CD14-positive monocyte (primary cell): ENCODE results near the gene PDE6B. TPM values are rescaled to one million over a fixed set of nuclear protein-coding genes. Genes with fewer than 3 reads are reported as not detected.

Experiments used
- DNase-seq, 3 donors: peaks; one replicate each; pipeline ENCODE4 v3.0.0-alpha.2; 2011 to 2022
- H2AFZ ChIP-seq: 2 replicates; pipeline ENCODE4 v1.6.0; 2012; ENCODE audit warnings: mild to moderate bottlenecking, low read depth, low read length, inconsistent platforms; ENCODE audit not compliant: insufficient read depth, poor library complexity, severe bottlenecking
- H3K27ac ChIP-seq, 2 donors: 1 replicate in 1 of 2; 2 replicates in 1 of 2; pipeline ENCODE4 v1.5.1; 2012 to 2013; ENCODE audit warnings: low read length in 2 of 2, control low read depth in 1 of 2, inconsistent platforms in 1 of 2, low read depth in 1 of 2, mild to moderate bottlenecking in 1 of 2
- H3K27me3 ChIP-seq, 2 donors: one replicate each; pipeline versions ENCODE4 v1.6.0 to v1.6.1; 2011 to 2013; ENCODE audit warnings: low read length in 2 of 2; ENCODE audit not compliant: control insufficient read depth in 2 of 2, insufficient read depth in 2 of 2
- H3K36me3 ChIP-seq, 2 donors: replicated peaks in 1 of 2; 1 replicate in 1 of 2; 2 replicates in 1 of 2; pipeline versions ENCODE4 v1.5.1 to v1.6.1; 2012 to 2013; ENCODE audit warnings: low read length in 2 of 2, control low read depth in 1 of 2, inconsistent platforms in 1 of 2, mild to moderate bottlenecking in 1 of 2; ENCODE audit not compliant: insufficient read depth in 2 of 2, control insufficient read depth in 1 of 2
- H3K4me1 ChIP-seq, 2 donors: 1 replicate in 1 of 2; 2 replicates in 1 of 2; pipeline versions ENCODE4 v1.5.1 to v1.6.1; 2012 to 2013; ENCODE audit warnings: low read length in 2 of 2, control low read depth in 1 of 2, inconsistent platforms in 1 of 2, mild to moderate bottlenecking in 1 of 2, moderate library complexity in 1 of 2; ENCODE audit not compliant: insufficient read depth in 2 of 2, control insufficient read depth in 1 of 2
- H3K4me2 ChIP-seq: replicated peaks from 2 replicates; pipeline ENCODE3; 2012; ENCODE audit warnings: low read length, moderate library complexity, mild to moderate bottlenecking; ENCODE audit not compliant: poor library complexity, severe bottlenecking; ENCODE audit errors: extremely low read depth
- H3K4me3 ChIP-seq, 3 experiments: fragments of 200-600 bp in 1 of 3; sonication (generic) in 1 of 3; replicated peaks in 1 of 3; 1 replicate in 2 of 3; 2 replicates in 1 of 3; pipeline ENCODE4 v1.5.1; 2011 to 2013; ENCODE audit warnings: low read length in 3 of 3, mild to moderate bottlenecking in 3 of 3, control low read depth in 2 of 3, low read depth in 2 of 3, inconsistent platforms in 1 of 3, moderate library complexity in 1 of 3
- H3K79me2 ChIP-seq: 2 replicates; pipeline ENCODE4 v1.6.0; 2012; ENCODE audit warnings: mild to moderate bottlenecking, control low read depth, inconsistent platforms, low read length, moderate library complexity; ENCODE audit not compliant: insufficient read depth
- H3K9ac ChIP-seq: 2 replicates; pipeline ENCODE4 v1.6.0; 2017; ENCODE audit warnings: low read length, mild to moderate bottlenecking; ENCODE audit not compliant: insufficient read depth, poor library complexity, severe bottlenecking
- H3K9me3 ChIP-seq, 2 donors: replicated peaks in 1 of 2; 1 replicate in 1 of 2; 2 replicates in 1 of 2; pipeline versions ENCODE4 v1.5.1 to v1.6.1; 2012 to 2013; ENCODE audit warnings: low read length in 2 of 2, control low read depth in 1 of 2; ENCODE audit not compliant: control insufficient read depth in 1 of 2, insufficient read depth in 1 of 2
- H4K20me1 ChIP-seq: 2 replicates; pipeline ENCODE4 v1.6.0; 2012; ENCODE audit warnings: mild to moderate bottlenecking, low read length, control low read depth, moderate library complexity; ENCODE audit not compliant: insufficient read depth
- H3K27ac Mint-ChIP-seq, 7 donors: one replicate each; pipeline ENCODE4 v1.8.0; 2020; ENCODE audit warnings: mild to moderate bottlenecking in 7 of 7, mixed read lengths in 7 of 7, moderate library complexity in 6 of 7, inconsistent platforms in 2 of 7
- H3K27me3 Mint-ChIP-seq, 3 donors: one replicate each; pipeline ENCODE4 v1.8.0; 2021 to 2022; ENCODE audit warnings: low read depth in 3 of 3, mild to moderate bottlenecking in 3 of 3, mixed read lengths in 3 of 3, moderate library complexity in 3 of 3, inconsistent platforms in 1 of 3
- H3K36me3 Mint-ChIP-seq, 2 donors: one replicate each; pipeline ENCODE4 v1.8.0; 2020; ENCODE audit warnings: mixed read lengths in 2 of 2, inconsistent platforms in 1 of 2, mild to moderate bottlenecking in 1 of 2
- H3K4me1 Mint-ChIP-seq: one replicate; pipeline ENCODE4 v1.8.0; 2020; ENCODE audit warnings: mild to moderate bottlenecking, mixed read lengths
- H3K4me3 Mint-ChIP-seq, 2 donors: one replicate each; pipeline ENCODE4 v1.8.0; 2020; ENCODE audit warnings: mild to moderate bottlenecking in 2 of 2, mixed read lengths in 2 of 2, moderate library complexity in 1 of 2
- H3K9me3 Mint-ChIP-seq, 7 donors: one replicate each; pipeline ENCODE4 v1.8.0; 2020 to 2022; ENCODE audit warnings: mixed read lengths in 7 of 7, mild to moderate bottlenecking in 6 of 7, moderate library complexity in 6 of 7, inconsistent platforms in 2 of 7
- CTCF ChIP-seq: fragments of 200-600 bp; IDR thresholded peaks from one replicate; pipeline ENCODE4 v1.8.0; 2022; ENCODE audit warnings: antibody characterized with exemption, mild to moderate bottlenecking
- WGBS: methylation state at CpG from one replicate; pipeline ENCODE4 v1.1.5; 2013; ENCODE audit warnings: missing lambda C conversion rate; ENCODE audit not compliant: insufficient coverage; 5-methylcytosine and 5-hydroxymethylcytosine counted together
- intact Hi-C, 2 donors: fragments of 100-400 bp; cut with micrococcal nuclease; formaldehyde crosslinking; loops; one replicate each; pipeline versions ENCODE4 v1.15.0 to v1.15.1; 2023
- polyA plus RNA-seq, 3 donors: library from polyadenylated mRNA; depleted of rRNA in 1 of 3; unstranded in 2 of 3; stranded (reverse) in 1 of 3; fragments of 300-500 nt in 2 of 3; fragments of >200 nt in 1 of 3; fragmentation: Illumina TruSeq in 2 of 3; gene quantifications; 1 replicate in 2 of 3; 2 replicates in 1 of 3; pipeline ENCODE4 v1.2.3, GENCODE V29; 2012 to 2021

Gene PDE6B
- polyA plus RNA-seq, 3 donors = 3.7 to 6.3 (median 4.6) TPM

GRCh38 chr4:683247-683897 lies 58.0 kb downstream of the PDE6B start:
- peaks cover 42% of the 10 kb centered on the region for H3K4me1 Mint-ChIP-seq
- no peak for DNase-seq
- H3K36me3 Mint-ChIP-seq = peaks cover 12 to 23% of the 10 kb centered on the region in 2 donors
- no peak overlapping the region for H3K4me3 ChIP-seq
- intact Hi-C loops = loop anchor here in 1 of 2 donors (5.0 to 10.0 kb wide), 2 partner anchors 99 to 349 kb away; partner anchors contain the start of gene ZNF141
- peak overlapping the region in 2 of 7 donors; percentile 33 to 48 for H3K27ac Mint-ChIP-seq
- peaks cover 0 to 2% (median 0%) of the 10 kb centered on the region in 7 donors for H3K9me3 Mint-ChIP-seq
- no peak overlapping the region for H3K4me2 ChIP-seq
- peaks cover 5 to 19% (median 8%) of the 10 kb centered on the region in 3 donors for H3K27me3 Mint-ChIP-seq
- no peak overlapping the region for H2AFZ ChIP-seq
- peaks cover 4 to 18% of the 10 kb centered on the region in 2 donors for H3K36me3 ChIP-seq
- no peak for TF ChIP-seq CTCF
- H3K4me1 ChIP-seq = peaks cover 43 to 50% of the 10 kb centered on the region in 2 donors
- no peaks in the 10 kb centered on the region for H3K9me3 ChIP-seq
- no peak overlapping the region for H3K4me3 Mint-ChIP-seq
- peaks cover 45% of the 10 kb centered on the region for H4K20me1 ChIP-seq
- H3K27ac ChIP-seq = peak overlapping the region in 1 of 2 donors; percentile 5
- WGBS = 60% methylated on average over 20 of the region's 25 CpGs
- peaks cover 19% of the 10 kb centered on the region for H3K79me2 ChIP-seq
- H3K9ac ChIP-seq = no peak overlapping the region
- no peaks in the 10 kb centered on the region for H3K27me3 ChIP-seq

GRCh38 chr4:683982-684622 lies 58.7 kb downstream of the PDE6B start:
- 48% methylated on average over 19 of the region's 19 CpGs for WGBS
- no peaks in the 10 kb centered on the region for H3K27me3 ChIP-seq
- Mint-ChIP-seq H3K27ac (peak overlapping the region in 3 of 7 donors; percentile 25 to 48 (median 33)), H3K27me3 (peaks cover 1 to 13% (median 8%) of the 10 kb centered on the region in 3 donors), H3K4me3 (no peak overlapping the region), H3K4me1 (peaks cover 45% of the 10 kb centered on the region), H3K36me3 (peaks cover 12 to 23% of the 10 kb centered on the region in 2 donors), H3K9me3 (peaks cover 0 to 2% (median 0%) of the 10 kb centered on the region in 7 donors)
- no peak overlapping the region for H2AFZ ChIP-seq
- no peaks in the 10 kb centered on the region for H3K9me3 ChIP-seq
- peaks cover 4 to 18% of the 10 kb centered on the region in 2 donors for H3K36me3 ChIP-seq
- peaks cover 45% of the 10 kb centered on the region for H4K20me1 ChIP-seq
- peaks cover 47 to 56% of the 10 kb centered on the region in 2 donors for H3K4me1 ChIP-seq
- TF ChIP-seq CTCF = peak; percentile 97
- H3K4me2 ChIP-seq = no peak overlapping the region
- peak overlapping the region in 1 of 2 donors; percentile 5 for H3K27ac ChIP-seq
- peak; percentile 50 to 62 (median 54) for DNase-seq
- intact Hi-C loops = loop anchor here in 1 of 2 donors (5.0 to 10.0 kb wide), 2 partner anchors 98 to 349 kb away; partner anchors contain the start of gene ZNF141
- no peak overlapping the region for H3K9ac ChIP-seq
- H3K4me3 ChIP-seq = no peak overlapping the region
- peaks cover 26% of the 10 kb centered on the region for H3K79me2 ChIP-seq
